A673 (cell line): ENCODE data around the gene SLC2A9.

Experiments used
- EZH2 ChIP-seq: fragments of 200-600 bp; sonication (generic); IDR thresholded peaks from 2 replicates; pipeline ENCODE4 v1.6.1; 2017; ENCODE audit warnings: borderline replicate concordance, low read depth, mild to moderate bottlenecking, mixed read lengths, antibody characterized with exemption, low read length; ENCODE audit not compliant: poor library complexity, severe bottlenecking
- TF ChIP-seq, protein P1 (sequence below): fragments of 300-800, 200-600 bp; sonication (generic); conservative IDR thresholded peaks from 2 replicates; pipeline ENCODE4 v1.5.1; 2017; ENCODE audit warnings: low read depth, mild to moderate bottlenecking, antibody characterized with exemption, low read length, moderate library complexity, mixed read lengths

DNA sequence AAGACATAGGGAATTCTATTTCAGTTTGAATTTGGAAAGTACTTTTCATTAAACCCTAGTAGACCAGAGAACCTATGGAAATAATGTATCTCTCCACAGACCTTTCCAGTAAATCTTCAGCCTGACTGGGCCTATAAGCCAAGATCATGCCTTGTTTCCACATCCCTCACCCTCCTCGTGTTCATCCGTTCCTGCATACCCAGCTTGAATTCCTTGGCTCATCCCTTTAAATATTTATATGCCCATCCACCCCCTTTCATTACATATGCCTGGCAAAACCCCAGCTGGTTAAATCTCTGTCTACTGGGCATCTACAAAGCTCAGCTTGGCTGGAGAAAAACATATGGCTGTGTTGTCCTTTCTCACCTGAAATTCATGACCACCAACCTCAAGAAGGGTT, 32.4 kb downstream of the SLC2A9 start:
- TF ChIP-seq, protein P1, sequence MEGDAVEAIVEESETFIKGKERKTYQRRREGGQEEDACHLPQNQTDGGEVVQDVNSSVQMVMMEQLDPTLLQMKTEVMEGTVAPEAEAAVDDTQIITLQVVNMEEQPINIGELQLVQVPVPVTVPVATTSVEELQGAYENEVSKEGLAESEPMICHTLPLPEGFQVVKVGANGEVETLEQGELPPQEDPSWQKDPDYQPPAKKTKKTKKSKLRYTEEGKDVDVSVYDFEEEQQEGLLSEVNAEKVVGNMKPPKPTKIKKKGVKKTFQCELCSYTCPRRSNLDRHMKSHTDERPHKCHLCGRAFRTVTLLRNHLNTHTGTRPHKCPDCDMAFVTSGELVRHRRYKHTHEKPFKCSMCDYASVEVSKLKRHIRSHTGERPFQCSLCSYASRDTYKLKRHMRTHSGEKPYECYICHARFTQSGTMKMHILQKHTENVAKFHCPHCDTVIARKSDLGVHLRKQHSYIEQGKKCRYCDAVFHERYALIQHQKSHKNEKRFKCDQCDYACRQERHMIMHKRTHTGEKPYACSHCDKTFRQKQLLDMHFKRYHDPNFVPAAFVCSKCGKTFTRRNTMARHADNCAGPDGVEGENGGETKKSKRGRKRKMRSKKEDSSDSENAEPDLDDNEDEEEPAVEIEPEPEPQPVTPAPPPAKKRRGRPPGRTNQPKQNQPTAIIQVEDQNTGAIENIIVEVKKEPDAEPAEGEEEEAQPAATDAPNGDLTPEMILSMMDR = no peak
- TF ChIP-seq EZH2 = no peak
